Calu3 (cell line): ENCODE measurements around the gene IGHMBP2. TPM values are rescaled to one million over a fixed set of nuclear protein-coding genes. Genes with fewer than 3 reads are reported as not detected.

Source experiments
- BruUV-seq: library from RNA; stranded (reverse); fragments of 400-500 nt; replicated peaks from 2 replicates; lab custom pipeline; 2021; lab: Mats Ljungman, UMichigan
- CTCF ChIA-PET: fragments of 300-600 bp; sonication (Branson Sonifier 250); formaldehyde crosslinking; loops from one replicate; lab custom pipeline; 2022; ENCODE audit warnings: antibody characterized with exemption; lab: Charles Lee
- DNase-seq: peaks from one replicate; pipeline ENCODE4 v3.0.0; 2022
- H3K27ac Mint-ChIP-seq: one replicate; pipeline ENCODE4 v1.8.0; 2022; ENCODE audit warnings: mixed read lengths; ENCODE audit not compliant: unreplicated experiment
- H3K27me3 Mint-ChIP-seq: one replicate; pipeline ENCODE4 v1.8.0; 2022; ENCODE audit warnings: mixed read lengths; ENCODE audit not compliant: unreplicated experiment
- H3K36me3 Mint-ChIP-seq: one replicate; pipeline ENCODE4 v1.8.0; 2022; ENCODE audit warnings: mild to moderate bottlenecking, moderate library complexity, mixed read lengths; ENCODE audit not compliant: insufficient read depth, unreplicated experiment
- H3K4me1 Mint-ChIP-seq: one replicate; pipeline ENCODE4 v1.8.0; 2022; ENCODE audit warnings: mild to moderate bottlenecking, low read depth, mixed read lengths; ENCODE audit not compliant: unreplicated experiment
- H3K4me3 Mint-ChIP-seq: one replicate; pipeline ENCODE4 v1.8.0; 2022; ENCODE audit warnings: mild to moderate bottlenecking, low read depth, moderate library complexity, mixed read lengths; ENCODE audit not compliant: unreplicated experiment
- H3K9me3 Mint-ChIP-seq: one replicate; pipeline ENCODE4 v1.8.0; 2022; ENCODE audit warnings: low read depth, mixed read lengths; ENCODE audit not compliant: unreplicated experiment
- intact Hi-C: fragments of 100-400 bp; cut with micrococcal nuclease; formaldehyde crosslinking; loops from one replicate; pipeline ENCODE4 v1.10.0; 2022; ENCODE audit not compliant: unreplicated experiment
- total RNA-seq: library from RNA; stranded (reverse); gene quantifications from 2 replicates; pipeline ENCODE4 v1.2.3, GENCODE V29; 2022
- TF ChIP-seq, protein P1 (sequence below): fragments of 200-600 bp; IDR thresholded peaks from one replicate; pipeline ENCODE4 v1.8.0; 2022; ENCODE audit warnings: antibody characterized with exemption; ENCODE audit not compliant: unreplicated experiment

IGHMBP2 gene
- total RNA-seq, 1 experiment from 2014 or later, result 32.4 TPM

DNA sequence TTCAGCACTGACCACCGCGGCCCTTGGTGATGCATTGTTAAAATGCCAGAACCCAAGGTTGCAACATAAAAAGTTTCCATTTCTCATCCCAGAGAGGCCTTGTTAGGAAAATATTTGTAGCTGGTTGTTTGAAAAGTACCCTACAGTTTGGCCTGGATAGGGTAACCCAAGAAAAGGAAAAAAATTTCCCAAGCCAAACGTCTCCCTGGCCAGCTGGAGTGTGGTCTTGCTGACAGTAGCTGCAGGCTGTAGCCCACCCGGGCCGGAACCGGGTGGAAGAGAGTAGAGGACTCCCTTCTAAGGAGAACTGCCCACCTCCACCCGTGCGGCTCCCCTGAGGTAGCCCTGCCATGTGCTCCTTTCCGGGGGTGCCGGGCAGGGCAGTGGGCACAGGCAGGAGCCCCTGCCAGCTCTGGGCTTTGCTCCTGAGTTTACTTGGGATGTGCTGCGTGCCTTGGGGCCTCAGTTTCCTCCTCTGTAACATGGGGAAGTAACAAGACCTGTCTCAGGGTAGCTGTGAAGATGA lies 38.5 kb downstream of the IGHMBP2 start:
- Mint-ChIP-seq H3K4me3 (no peak overlapping the region), H3K9me3 (no peaks in the 10 kb centered on the region), H3K4me1 (no peaks in the 10 kb centered on the region), H3K27ac (no peak overlapping the region), H3K27me3 (no peaks in the 10 kb centered on the region), H3K36me3 (peaks cover 5% of the 10 kb centered on the region)
- no TSS peak for BruUV-seq
- DNase-seq, result no peak
- CTCF ChIA-PET, result no interaction called here
- TF ChIP-seq, protein P1, sequence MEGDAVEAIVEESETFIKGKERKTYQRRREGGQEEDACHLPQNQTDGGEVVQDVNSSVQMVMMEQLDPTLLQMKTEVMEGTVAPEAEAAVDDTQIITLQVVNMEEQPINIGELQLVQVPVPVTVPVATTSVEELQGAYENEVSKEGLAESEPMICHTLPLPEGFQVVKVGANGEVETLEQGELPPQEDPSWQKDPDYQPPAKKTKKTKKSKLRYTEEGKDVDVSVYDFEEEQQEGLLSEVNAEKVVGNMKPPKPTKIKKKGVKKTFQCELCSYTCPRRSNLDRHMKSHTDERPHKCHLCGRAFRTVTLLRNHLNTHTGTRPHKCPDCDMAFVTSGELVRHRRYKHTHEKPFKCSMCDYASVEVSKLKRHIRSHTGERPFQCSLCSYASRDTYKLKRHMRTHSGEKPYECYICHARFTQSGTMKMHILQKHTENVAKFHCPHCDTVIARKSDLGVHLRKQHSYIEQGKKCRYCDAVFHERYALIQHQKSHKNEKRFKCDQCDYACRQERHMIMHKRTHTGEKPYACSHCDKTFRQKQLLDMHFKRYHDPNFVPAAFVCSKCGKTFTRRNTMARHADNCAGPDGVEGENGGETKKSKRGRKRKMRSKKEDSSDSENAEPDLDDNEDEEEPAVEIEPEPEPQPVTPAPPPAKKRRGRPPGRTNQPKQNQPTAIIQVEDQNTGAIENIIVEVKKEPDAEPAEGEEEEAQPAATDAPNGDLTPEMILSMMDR, result no peak
- intact Hi-C loops, result no loop called here

DNA sequence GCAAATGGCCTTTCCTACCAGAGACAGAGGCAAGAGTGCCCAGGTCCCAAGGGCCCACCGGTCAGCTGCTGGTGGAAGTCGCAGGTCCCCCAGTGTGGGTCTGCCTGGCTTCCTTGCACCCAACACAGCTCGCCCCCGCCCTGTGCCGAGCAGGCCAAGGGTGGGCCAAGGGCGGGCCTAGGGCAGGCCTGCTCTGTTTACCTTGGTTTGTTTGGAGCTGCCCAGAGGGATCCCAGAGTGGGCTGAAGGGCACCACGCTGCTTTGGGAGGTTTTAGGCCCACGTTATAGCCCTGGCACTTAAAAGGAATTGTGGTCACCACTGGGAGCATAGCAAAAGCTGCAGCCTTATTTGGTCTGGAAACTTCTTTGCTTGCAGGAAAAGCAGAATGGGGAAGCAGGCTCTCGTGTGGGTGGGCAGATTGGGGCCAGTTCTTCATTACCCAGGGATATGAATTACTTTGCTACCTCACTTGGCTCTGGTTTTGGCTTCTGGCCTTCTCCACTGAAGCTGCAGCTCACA lies 39.1 kb downstream of the IGHMBP2 start:
- CTCF ChIA-PET, result no interaction called here
- H3K4me1 Mint-ChIP-seq, result no peaks in the 10 kb centered on the region
- intact Hi-C loops, result no loop called here
- no peak overlapping the region for H3K4me3 Mint-ChIP-seq
- H3K27me3 Mint-ChIP-seq, result no peaks in the 10 kb centered on the region
- H3K27ac Mint-ChIP-seq, result no peak overlapping the region
- H3K9me3 Mint-ChIP-seq, result no peaks in the 10 kb centered on the region
- BruUV-seq, result no TSS peak
- peaks cover 5% of the 10 kb centered on the region for H3K36me3 Mint-ChIP-seq
- TF ChIP-seq, protein P1, result no peak
- no peak for DNase-seq

- H3K4me1 Mint-ChIP-seq, result no peaks in the 10 kb centered on the region
- no peaks in the 10 kb centered on the region for H3K9me3 Mint-ChIP-seq
- TF ChIP-seq, protein P1, result no peak
- no peak overlapping the region for H3K27ac Mint-ChIP-seq
- DNase-seq, result no peak
- H3K4me3 Mint-ChIP-seq, result no peak overlapping the region
- peaks cover 5% of the 10 kb centered on the region for H3K36me3 Mint-ChIP-seq
- no TSS peak for BruUV-seq
- no peaks in the 10 kb centered on the region for H3K27me3 Mint-ChIP-seq
- CTCF ChIA-PET, result interaction anchor here (0.6 kb wide), 1 partner anchor 9 kb away, joined by 3 read pairs; no protein-coding TSS in a partner anchor
- intact Hi-C loops, result no loop called here
Observed at GRCh38 chr11:68946416-68947090, 42.9 kb downstream of the IGHMBP2 start.

- Mint-ChIP-seq H3K4me1 (no peaks in the 10 kb centered on the region), H3K27me3 (no peaks in the 10 kb centered on the region), H3K27ac (no peak overlapping the region), H3K9me3 (no peaks in the 10 kb centered on the region), H3K4me3 (no peak overlapping the region), H3K36me3 (peaks cover 5% of the 10 kb centered on the region)
- CTCF ChIA-PET, result no interaction called here
- BruUV-seq, result no TSS peak
- intact Hi-C loops, result no loop called here
- DNase-seq, result no peak
- TF ChIP-seq, protein P1, result no peak
Observed at GRCh38 chr11:68947151-68947550, 43.5 kb downstream of the IGHMBP2 start.
